Measurements from ENCODE around the gene GNG8.

Gene GNG8

GRCh38 chr19:46616631-46617322 is 19.2 kb downstream of the GNG8 start:
- DNase-seq: peak; percentile 71

- DNase-seq: no peak
Measured at GRCh38 chr19:46615966-46616365, 20.0 kb downstream of the GNG8 start.

- peak; percentile 61 for DNase-seq
Measured at GRCh38 chr19:46614114-46614722, 21.8 kb downstream of the GNG8 start.

GRCh38 chr19:46613525-46613924 is 22.5 kb downstream of the GNG8 start:
- DNase-seq: no peak

- no peak for DNase-seq
Measured at GRCh38 chr19:46611776-46612175, 24.2 kb downstream of the GNG8 start.

- peak; percentile 50 for DNase-seq
Measured at GRCh38 chr19:46610851-46611770, 24.9 kb downstream of the GNG8 start.

- no peak for DNase-seq
Measured at GRCh38 chr19:46610413-46610775, 25.6 kb downstream of the GNG8 start.

- no peak for DNase-seq
Measured at GRCh38 chr19:46609511-46610412, 26.2 kb downstream of the GNG8 start.

- DNase-seq: no peak
Measured at GRCh38 chr19:46608581-46609345, 27.2 kb downstream of the GNG8 start.

GRCh38 chr19:46608178-46608577 is 27.8 kb downstream of the GNG8 start:
- no peak for DNase-seq

GRCh38 chr19:46607448-46607841 is 28.6 kb downstream of the GNG8 start:
- no peak for DNase-seq

GRCh38 chr19:46606681-46607447 is 29.1 kb downstream of the GNG8 start:
- no peak for DNase-seq

- no peak for DNase-seq
Measured at GRCh38 chr19:46606019-46606418, 30.0 kb downstream of the GNG8 start.

GRCh38 chr19:46605356-46605821 is 30.6 kb downstream of the GNG8 start:
- no peak for DNase-seq

GRCh38 chr19:46604781-46605355 is 31.1 kb downstream of the GNG8 start:
- DNase-seq: no peak

- no peak for DNase-seq
Measured at GRCh38 chr19:46603752-46604231, 32.2 kb downstream of the GNG8 start.

- no peak for DNase-seq
Measured at GRCh38 chr19:46603195-46603637, 32.8 kb downstream of the GNG8 start.

GRCh38 chr19:46602392-46603194 is 33.4 kb downstream of the GNG8 start:
- DNase-seq: no peak
